ENCODE measurements around the gene MEIS1.

The MEIS1 gene

DNA sequence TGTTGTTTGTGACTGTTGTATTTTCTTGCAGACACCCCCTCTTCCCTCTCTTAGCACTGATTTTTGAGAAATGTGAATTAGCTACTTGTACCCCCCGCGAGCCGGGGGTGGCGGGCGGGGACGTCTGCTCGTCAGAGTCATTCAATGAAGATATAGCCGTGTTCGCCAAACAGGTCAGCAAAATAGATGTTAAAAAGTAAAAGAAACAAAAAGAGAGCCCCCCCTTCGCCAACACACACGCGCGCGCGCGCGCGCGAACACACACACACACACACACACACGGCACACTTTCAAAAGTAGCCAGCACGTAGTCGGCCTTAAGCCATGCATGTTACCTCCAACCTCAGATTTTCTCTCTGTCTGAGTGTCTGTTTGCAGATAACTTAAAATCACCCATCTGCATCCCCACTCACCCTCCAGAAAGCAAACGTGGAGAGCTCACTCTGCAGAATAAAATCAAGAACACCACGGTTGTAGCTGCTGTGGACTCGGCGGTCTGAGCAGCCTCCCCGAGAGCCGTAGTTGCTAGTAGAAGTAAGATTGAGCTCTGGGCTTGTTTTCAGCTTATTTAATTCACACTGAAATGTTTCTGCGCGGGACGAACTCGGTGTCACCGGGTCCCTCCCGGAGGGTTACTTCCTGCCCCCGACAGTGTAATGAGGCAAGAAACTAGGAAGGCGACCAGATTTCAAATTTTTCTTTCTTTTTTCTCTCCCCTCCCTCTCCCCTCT, 5.1 kb downstream of the MEIS1 start:
- TF ChIP-seq POLR2AphosphoS5 (IDR thresholded peaks at IDR 0.05; ENCODE audit: low read depth, low read length): no peak
- TF ChIP-seq, protein P1, sequence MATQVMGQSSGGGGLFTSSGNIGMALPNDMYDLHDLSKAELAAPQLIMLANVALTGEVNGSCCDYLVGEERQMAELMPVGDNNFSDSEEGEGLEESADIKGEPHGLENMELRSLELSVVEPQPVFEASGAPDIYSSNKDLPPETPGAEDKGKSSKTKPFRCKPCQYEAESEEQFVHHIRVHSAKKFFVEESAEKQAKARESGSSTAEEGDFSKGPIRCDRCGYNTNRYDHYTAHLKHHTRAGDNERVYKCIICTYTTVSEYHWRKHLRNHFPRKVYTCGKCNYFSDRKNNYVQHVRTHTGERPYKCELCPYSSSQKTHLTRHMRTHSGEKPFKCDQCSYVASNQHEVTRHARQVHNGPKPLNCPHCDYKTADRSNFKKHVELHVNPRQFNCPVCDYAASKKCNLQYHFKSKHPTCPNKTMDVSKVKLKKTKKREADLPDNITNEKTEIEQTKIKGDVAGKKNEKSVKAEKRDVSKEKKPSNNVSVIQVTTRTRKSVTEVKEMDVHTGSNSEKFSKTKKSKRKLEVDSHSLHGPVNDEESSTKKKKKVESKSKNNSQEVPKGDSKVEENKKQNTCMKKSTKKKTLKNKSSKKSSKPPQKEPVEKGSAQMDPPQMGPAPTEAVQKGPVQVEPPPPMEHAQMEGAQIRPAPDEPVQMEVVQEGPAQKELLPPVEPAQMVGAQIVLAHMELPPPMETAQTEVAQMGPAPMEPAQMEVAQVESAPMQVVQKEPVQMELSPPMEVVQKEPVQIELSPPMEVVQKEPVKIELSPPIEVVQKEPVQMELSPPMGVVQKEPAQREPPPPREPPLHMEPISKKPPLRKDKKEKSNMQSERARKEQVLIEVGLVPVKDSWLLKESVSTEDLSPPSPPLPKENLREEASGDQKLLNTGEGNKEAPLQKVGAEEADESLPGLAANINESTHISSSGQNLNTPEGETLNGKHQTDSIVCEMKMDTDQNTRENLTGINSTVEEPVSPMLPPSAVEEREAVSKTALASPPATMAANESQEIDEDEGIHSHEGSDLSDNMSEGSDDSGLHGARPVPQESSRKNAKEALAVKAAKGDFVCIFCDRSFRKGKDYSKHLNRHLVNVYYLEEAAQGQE (IDR thresholded peaks at IDR 0.05; ENCODE audit: insufficient read depth in 1 of 2, low read depth in 2 of 2, low read length in 2 of 2): no peak
- TF ChIP-seq FOXP2 (optimal IDR thresholded peaks at IDR 0.05; ENCODE audit: borderline replicate concordance, extremely low read depth, extremely low read length, insufficient read depth): no peak

DNA sequence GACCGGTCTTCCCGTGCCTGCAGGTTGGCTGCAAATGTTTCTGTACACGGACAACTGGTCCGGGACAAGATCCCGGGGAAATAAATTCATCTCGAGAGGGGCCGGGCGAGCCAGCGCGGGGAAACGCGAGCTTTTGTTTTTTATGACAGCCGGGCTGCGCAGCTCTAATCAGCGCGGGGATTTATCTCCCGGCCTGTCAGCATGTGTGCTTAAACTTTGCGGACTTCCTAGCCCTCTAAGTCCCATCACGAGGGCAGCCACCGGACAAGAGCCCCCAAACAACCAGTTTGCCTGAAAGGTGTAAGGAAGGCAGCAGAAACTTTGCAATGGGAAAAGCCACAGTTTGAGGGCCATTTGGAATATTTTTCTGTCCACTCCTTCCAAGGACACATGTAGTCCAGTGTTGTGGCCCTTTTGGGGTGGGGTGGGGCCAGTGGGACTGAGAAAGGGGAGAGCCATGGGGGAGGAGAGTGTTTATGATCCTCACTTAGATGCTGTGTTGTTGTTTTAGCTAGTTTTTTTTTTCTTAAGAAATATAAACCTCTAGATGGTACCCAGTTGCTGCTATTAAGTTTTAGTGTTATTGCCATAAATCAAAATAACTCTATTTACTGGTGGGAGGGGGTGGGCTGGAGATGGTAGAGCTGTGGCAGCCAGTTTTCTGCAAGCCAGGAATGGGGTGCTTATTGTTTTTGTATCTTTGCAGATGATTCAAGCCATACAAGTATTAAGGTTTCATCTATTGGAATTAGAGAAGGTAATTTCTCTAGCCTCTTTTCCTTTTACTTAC, 6.0 kb downstream of the MEIS1 start:
- TF ChIP-seq POLR2AphosphoS5 (IDR thresholded peaks at IDR 0.05; ENCODE audit: low read depth, low read length) (no peak), SIN3A (IDR thresholded peaks at IDR 0.05; ENCODE audit: borderline replicate concordance, insufficient read depth, low read length) (no peak), TAF1 (IDR thresholded peaks at IDR 0.05; ENCODE audit: borderline replicate concordance, insufficient read depth, low read length) (no peak), FOXP2 (optimal IDR thresholded peaks at IDR 0.05; ENCODE audit: borderline replicate concordance, extremely low read depth, extremely low read length, insufficient read depth) (no peak)
- TF ChIP-seq, protein P1 (IDR thresholded peaks at IDR 0.05; ENCODE audit: insufficient read depth in 1 of 2, low read depth in 2 of 2, low read length in 2 of 2): no peak

GRCh38 chr2:66441581-66442320, 6.8 kb downstream of the MEIS1 start:
- TF ChIP-seq, protein P1 (IDR thresholded peaks at IDR 0.05; ENCODE audit: insufficient read depth in 1 of 2, low read depth in 2 of 2, low read length in 2 of 2): no peak
- no peak for TF ChIP-seq SIN3A (IDR thresholded peaks at IDR 0.05; ENCODE audit: borderline replicate concordance, insufficient read depth, low read length)
- no peak for TF ChIP-seq POLR2AphosphoS5 (IDR thresholded peaks at IDR 0.05; ENCODE audit: low read depth, low read length)
- TF ChIP-seq TAF1 (IDR thresholded peaks at IDR 0.05; ENCODE audit: borderline replicate concordance, insufficient read depth, low read length): no peak
- TF ChIP-seq FOXP2 (optimal IDR thresholded peaks at IDR 0.05; ENCODE audit: borderline replicate concordance, extremely low read depth, extremely low read length, insufficient read depth): no peak

GRCh38 chr2:66442516-66443185, 7.7 kb downstream of the MEIS1 start:
- TF ChIP-seq, protein P1 (IDR thresholded peaks at IDR 0.05; ENCODE audit: insufficient read depth in 1 of 2, low read depth in 2 of 2, low read length in 2 of 2): no peak
- TF ChIP-seq FOXP2 (optimal IDR thresholded peaks at IDR 0.05; ENCODE audit: borderline replicate concordance, extremely low read depth, extremely low read length, insufficient read depth): no peak

All from PFSK-1 (cell line).